ENCODE results near the gene LRRTM3.

DNA sequence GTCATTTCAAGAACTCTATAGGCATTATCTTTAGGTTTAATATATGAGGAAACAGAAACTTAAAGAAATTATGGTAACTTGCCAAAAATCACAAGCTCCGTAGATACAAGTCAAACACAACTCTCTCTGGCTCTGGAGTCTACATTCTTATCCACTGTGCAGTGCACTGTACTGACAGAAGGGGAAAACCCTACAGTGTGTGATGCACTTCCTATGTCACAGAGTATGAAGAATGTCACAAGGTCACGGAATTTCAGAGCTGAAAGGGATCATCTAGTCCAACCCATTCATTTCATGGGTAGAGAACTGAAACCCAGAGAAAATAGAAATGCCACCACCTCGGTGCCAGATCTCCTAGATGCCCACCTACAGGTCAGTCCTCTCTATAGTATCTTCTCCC lies 86.1 kb downstream of the LRRTM3 start:
- TF ChIP-seq, protein P1, sequence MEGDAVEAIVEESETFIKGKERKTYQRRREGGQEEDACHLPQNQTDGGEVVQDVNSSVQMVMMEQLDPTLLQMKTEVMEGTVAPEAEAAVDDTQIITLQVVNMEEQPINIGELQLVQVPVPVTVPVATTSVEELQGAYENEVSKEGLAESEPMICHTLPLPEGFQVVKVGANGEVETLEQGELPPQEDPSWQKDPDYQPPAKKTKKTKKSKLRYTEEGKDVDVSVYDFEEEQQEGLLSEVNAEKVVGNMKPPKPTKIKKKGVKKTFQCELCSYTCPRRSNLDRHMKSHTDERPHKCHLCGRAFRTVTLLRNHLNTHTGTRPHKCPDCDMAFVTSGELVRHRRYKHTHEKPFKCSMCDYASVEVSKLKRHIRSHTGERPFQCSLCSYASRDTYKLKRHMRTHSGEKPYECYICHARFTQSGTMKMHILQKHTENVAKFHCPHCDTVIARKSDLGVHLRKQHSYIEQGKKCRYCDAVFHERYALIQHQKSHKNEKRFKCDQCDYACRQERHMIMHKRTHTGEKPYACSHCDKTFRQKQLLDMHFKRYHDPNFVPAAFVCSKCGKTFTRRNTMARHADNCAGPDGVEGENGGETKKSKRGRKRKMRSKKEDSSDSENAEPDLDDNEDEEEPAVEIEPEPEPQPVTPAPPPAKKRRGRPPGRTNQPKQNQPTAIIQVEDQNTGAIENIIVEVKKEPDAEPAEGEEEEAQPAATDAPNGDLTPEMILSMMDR (IDR thresholded peaks at IDR 0.05) = no peak
- TF ChIP-seq POLR2AphosphoS5 (IDR thresholded peaks at IDR 0.05) (no peak), EP300 (IDR thresholded peaks at IDR 0.05) (no peak)

Data from sigmoid colon (tissue), 4 donors.